SHP77 (cell line): Measurements from ENCODE around the gene MOB2.

Experiments used
- DNase-seq, 2 experiments: peaks; one replicate each; lab custom pipeline; 2025; lab: John Stamatoyannopoulos, UW

MOB2 gene

DNA sequence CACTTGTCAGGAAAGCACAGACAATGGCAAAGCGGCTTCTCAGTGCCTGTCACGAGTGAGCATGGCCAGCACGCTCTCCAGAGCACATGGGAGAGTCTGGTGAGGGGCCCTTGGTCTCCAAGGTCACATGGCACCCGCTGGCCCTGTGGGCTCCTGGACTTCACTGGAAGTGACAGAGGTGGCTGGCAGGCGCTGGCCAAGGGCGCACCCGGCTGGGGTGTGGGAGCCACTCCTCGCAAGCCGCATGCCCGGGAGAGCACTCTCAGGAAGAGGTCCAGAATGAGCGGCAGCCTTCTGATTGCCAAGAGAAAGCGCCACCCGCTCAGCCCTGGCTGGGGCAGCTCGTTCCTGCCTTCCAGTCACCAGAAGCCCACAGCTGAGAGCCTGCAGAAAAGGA, 17.1 kb upstream of the MOB2 start:
- no peak for DNase-seq

DNA sequence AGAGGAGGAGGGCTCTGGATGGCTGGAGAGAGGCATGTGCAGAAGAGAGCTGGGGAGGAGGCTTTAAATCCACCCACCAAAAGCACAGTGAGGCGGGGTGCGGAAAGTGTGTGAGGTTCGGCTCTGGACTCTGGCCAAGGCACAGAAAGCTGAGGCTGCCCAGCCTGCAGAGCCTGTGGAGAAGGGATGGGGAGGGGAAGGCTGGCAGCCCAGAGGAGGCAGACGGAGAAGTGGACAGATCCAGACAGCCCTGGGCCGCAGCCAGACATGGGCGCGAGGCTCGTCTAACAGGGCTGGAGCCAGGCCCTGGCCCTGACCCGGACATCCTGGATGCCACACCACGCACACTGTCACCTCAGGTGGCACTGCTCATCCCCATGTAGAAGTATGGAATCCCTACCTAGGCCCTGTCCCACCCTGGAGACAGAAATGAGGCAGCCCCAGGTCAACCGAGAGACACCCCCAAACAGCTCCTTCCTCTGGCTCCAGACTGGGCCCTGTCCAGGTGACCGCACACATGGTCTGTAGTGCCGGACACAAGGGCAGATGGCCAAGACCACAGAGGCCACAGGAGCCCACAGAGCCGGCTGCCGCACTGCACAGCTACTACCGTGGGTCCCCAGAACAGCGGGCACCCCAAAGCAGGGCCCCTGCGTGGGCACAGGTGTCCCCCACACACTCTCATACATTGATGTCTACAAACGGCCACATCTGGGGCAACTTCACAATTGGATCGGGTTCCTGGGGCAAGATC, 16.6 kb upstream of the MOB2 start:
- no peak for DNase-seq

DNA sequence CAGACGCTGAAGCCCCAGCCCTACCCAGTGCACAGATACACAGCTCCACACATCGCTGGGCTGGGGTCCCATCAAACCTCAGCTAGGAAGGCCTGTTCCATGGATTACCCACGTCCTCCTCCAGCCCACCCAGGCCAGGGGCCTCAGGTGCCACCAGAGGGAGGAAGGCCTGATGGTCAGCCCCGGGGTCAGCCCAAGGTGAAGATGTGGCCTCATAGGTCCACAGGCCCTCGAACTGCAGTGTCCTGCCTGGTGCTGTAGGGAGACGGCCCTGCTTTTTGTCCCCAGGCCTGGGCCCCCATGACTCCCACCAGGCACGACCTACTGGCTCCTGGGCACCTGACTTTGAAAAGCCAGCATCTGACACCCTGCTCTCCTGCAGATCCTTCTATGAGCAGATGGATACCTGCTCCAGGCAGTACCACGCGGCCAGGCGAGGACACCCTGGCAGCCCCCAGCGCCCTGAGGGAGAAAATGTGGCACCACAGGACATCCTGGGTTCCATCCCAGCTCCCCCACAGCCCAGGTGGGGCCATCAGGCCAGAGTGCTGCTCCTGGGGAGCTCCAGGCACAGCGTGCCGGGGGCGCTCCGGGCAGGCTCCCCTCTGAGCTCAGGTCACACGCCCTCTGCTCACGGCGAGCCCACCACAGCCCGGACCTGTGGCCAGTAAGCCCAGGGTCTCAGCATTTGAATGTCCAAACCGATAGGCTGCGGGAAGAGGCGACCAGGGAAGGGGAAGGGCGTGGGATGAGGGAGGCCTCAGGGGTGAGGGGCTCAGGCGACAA, 15.8 kb upstream of the MOB2 start:
- DNase-seq, result no peak

DNA sequence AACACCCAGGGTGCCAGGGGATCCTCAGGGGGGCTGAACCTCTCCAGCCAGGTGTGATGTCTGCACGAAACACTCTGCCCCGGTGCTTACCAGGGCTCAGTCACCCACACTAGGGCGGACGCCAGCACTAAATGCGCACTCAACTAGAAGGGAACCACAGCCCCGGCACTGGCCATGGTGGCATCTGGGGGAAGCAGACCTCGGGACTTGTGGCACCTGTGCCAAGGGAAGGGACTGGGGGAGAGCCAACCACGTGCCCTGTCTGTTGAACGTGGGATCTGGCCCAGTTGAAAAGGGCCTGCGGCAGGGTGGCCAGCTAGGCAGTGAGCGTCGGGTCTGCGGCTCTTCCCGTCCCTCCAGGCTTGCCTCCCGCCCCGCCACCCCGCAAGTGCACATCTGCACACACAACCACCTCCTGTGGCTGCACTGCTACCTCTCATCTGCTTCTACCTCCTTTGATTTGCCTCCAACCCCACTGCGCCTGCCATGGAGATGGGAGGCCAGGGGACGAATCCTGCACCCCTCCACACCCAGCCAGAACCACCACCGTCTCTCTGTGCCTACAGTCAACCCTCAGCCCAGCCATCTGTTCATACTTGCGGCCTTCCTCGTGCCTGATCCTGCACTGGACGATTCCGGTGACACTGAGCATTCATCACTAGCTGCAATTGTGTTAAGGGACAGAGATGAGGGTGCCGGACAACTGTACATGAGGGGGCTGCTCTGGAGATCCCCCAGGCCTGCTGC, 15.0 kb upstream of the MOB2 start:
- no peak for DNase-seq

DNA sequence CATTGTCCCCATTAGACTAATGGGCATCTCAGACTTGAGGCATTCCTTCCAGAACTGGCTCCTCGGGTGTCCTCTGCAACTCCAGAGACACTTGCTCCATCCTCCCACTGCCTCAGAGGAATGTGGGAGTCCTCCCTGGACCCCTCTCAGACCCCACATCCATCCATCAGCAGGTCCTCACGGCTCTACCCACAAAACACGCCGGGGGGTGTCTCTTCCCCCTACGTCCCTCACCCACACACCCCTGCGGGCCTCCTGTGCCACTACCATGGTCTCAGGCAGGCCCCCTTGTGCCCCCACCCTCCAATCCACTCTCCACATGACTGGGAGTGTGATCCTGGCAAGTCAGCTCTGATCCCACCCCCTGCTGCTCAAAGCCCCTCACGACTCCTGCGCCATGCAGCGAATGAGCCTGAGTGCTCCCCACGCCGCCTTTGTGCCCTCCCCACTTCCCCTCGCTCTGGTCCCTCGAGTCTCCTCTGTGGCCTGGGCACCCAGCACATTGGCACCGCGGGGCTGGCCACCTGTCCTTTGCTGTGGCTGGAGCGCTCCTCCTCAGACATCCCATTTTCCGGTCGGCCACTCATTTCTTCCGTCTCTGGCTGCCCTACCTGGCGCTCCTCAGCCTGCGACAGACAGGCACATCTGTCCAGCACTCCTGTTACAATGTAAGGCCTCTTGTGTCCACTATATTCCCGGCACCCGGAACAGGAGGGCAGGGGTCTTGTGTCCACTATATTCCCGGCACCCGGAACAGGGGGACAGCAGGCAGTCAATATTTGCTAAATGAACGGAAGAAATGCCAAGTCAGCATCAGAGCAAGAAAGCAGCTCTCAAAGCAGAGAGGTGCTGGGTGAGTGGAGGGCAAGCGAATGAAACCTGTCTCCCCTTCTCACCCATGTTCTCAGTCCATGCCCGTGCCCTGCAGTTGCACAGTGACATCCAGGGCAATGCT, 14.2 kb upstream of the MOB2 start:
- DNase-seq, result no peak

DNA sequence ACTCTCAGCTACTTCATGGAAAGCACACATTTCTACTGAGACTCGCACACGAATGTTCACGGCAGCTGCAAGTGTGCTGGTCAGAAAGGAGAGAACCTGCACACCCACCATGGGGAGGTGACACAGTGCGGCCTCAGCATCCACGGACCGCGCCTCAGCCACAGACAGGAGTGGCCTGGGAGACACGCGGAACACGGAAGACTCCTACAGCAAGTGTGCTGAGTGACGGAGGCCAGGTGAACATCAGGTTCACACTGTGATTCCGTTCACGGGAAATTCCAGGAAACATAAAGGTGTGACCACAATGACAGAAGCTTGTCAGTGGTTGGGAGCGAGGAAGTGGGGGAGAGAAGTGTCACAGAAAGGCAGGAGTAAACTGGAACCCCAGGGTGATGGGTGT, 13.3 kb upstream of the MOB2 start:
- no peak for DNase-seq

DNA sequence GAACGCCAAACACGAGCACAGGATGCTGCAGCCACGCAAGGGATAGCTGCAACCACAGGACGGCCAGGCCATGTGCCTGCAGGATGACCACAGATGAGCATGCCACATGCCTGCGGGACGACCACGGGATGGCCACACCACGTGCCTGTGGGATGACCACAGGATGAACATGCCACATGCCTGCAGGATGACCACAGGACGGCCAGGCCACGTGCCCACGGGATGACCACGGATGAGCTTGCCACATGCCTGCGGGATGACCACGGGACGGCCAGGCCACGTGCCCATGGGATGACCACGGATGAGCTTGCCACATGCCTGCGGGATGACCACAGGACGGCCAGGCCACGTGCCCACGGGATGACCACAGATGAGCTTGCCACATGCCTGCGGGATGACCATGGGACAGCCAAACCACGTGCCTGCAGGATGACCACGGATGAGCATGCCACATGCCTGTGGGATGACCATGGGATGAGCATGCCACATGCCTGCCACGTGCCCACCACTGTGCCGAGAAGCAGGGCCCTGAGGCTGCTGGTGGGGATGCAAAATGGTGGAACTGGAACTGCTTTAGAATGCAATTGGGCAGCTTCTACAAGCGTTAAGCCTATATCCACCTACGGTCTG, 12.8 kb upstream of the MOB2 start:
- DNase-seq, result no peak

DNA sequence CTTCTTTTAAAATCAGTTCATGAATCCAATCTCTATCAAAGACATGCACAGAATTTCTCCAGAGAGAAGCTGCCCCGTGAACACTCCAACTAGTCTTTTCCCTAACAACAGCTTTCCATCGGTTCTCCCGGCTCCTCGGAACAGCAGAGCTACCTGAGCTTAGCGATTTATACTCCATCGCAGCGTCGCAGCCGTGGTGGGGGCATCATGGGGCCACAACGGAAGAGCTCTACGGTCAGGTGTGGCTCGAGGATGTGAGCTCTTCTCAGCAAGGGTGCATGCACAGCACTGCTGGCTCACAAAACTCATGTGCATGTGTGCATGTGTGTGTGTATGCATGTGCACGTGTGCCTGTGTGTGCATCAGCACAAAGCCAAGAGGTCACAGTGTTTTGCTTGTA, 11.7 kb upstream of the MOB2 start:
- no peak for DNase-seq

DNA sequence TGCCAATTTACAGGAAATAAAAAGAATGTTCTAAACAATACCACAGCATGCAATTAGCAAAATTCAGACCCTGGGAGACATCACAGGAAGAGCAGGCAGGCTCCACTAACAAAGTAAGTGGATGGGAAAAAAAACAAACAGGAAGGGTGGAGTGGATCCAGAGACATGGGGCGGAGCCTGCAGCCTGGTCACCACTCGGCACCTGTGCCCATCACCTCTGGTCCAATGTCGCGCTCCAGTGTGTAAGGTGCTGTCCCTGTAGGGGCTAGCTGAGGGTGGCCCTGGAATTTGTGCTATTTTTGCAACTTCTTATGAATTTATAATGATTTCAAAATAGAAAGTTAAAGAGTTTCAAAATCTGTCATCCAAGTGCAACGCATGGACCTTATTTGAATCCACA, 11.0 kb upstream of the MOB2 start:
- DNase-seq, result no peak

DNA sequence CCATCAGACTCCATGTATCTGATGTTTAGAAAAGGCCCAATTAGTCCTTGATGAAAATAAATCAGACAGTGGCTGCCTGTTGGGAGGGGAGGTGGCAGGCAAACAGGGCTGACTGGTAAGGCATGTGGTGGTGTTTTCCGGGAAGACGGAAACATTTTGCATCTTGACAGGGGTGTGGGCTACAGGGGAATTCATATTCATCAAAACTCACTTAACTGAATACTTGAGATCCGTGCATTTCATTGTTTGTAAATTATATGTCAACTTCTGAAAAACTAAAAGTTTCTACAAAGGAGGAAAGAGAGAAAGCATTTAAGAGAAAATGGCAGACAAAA, 10.1 kb upstream of the MOB2 start:
- no peak for DNase-seq

DNA sequence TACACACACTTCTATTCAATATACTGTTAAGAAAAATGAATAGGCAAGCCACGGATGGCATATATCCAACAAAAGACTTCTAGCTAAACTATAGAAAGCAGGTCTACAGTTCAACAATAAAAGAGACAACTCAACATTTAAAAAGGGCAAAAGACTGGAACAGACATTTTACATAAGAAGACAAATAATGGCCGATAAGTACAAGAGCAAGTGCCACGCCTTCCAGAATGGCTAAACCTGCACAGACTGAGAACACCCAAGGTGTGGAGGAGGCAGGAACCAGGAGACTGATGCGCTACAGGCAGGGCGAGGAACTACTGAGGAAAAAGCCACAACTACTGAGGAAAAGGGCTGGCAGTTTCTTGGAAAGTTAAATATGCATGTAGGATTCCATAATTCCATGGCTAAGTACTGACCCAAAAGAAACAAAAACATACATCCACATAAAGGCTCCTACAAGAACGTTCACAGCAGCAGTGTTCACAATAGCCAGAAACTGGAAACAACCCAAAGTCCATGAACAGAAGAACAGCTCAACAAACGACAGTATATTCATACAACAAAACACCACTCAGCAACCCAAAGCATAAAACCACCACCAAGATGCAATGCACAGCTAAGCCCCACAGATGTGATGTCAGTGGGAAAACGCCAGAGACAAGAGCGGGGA, 9.6 kb upstream of the MOB2 start:
- no peak for DNase-seq

DNA sequence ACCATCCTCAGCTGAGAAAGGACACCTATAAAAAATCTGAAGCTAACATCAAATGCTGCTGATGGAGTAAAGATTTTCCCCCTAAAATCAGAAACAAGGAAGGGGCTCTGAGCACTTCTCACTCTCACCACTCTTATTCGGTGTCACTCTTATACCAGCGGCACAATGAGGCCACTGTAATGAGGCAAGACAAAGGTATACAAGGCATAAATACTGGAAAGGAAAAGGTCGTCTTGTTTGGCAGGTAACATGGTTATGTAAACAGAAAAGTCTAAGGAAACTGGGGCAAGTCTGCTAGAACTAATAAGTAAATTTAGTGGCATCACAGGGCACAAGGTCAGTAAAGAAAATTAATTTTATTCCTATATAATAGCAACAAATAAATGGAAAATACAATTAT, 8.1 kb upstream of the MOB2 start:
- no peak for DNase-seq

DNA sequence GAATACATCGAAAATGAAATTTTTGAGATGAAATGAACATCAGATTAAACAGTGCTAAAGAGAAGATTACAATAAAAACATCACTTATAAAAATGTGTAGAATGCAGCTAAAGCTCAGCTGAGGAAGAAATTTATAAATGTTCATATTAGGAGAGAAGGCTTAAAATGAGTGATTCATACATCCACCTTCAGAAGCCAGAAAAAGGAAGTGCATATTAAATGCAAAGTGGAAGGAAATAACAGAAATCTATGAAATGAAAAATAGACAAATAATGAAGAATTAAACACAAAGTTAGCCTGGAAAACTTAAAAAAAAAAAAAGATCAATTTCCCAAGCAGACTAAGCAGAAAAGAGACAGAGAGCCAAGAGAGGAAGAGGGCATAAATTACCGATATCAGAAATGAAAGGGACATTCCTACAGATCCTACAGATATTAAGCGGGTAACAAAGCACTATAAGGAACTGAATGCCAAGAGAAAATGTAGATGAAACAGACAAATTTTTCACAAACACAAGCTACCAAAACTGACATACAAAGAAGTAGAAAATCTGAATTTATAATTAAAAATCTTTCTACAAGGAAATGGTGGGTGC, 7.2 kb upstream of the MOB2 start:
- DNase-seq, result no peak

DNA sequence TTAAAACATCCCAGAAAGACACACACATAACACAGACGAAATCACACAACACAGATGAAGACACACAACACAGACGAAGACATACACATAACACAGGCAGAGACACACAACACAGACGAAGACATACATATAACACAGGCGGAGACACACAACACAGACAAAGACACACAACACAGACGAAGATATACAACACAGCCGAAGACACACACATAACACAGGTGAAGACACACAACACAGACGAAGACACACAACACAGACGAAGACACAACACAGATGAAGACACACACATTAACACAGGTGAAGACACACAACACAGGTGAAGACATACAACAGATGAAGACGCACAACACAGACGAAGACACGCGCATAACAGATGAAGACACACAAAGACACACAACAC, 4.8 kb upstream of the MOB2 start:
- no peak for DNase-seq

DNA sequence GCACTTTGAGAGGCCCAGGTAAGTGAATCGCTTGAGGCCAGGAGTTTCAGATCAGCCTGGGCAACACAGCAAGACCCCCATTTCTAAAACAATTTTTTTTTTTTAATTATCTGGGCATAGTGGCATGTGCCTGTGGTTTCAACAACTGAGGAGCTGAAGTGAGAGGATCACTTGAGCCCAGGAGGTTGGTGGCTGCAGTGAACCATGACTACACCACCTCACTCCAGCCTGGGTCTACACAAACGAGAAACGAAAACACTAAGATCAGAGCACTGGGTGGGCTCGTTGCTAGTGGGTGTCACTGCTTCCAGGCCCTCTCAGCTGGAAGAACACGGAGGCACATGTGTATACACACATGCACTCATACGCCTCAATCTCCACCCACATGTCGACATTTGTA, 4.1 kb upstream of the MOB2 start:
- DNase-seq, result no peak

DNA sequence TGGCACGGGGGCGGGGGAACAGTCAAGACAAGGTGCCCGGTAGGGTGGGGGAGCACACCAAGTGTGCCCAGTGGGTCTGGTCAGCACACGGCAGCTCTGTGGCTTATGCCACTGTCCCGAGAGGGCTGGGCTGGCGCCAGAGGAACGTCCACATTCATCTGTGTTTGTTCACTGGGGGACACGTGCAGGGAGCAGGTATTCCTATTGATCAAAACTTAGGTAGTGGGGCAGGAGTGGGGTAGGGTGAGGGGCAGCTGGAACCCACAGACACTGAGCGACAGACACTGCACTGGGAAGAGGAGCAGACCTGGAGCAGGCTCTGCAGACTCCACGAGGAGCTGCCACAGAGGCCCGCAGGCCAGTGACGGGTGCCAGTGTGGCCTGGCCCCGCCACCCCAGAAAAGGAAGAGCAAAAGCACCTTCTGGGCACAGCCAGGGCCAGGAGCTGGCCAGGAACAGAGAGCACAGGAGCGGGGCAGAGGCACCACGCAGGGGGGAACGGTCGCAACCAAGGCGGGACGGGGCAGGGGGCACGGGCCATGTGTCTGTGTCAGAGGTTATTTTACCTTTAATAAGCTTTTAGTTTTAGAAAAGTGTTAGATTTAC, 2.1 kb upstream of the MOB2 start:
- DNase-seq, result no peak

DNA sequence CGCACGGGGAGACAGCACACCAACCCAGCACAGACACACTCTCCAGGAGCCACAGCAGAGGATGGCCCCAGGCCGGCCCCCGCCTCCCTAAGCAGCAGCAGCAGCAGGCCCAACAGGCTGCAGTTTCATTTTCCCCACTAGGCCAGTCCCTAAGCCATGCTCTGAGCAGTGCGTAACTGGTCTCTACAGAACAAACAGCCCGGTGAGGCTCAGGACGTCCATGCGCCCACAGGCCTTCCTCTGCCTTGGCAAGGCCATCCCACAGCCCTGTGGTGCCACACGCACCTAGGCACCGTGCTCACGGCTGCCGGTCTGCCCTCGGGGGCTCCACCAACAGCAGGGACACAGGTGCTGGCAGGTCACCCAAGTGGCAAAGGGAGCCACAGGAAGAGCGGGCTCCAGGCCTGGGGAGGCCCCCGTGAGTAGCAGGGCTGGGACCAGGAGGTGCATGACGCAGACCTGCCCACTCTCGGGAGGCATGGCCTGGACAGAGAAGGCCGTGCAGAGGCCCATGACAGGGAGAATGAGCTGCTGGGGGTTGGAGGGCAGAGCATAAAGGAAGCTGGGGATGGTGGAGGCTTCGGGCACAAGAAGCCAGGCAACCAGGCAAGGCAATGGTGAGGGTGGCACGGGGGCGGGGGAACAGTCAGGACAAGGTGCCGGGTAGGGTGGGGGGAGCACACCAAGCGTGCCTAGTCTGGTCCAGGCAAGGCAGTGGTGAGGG, 1.4 kb upstream of the MOB2 start:
- DNase-seq, result no peak

DNA sequence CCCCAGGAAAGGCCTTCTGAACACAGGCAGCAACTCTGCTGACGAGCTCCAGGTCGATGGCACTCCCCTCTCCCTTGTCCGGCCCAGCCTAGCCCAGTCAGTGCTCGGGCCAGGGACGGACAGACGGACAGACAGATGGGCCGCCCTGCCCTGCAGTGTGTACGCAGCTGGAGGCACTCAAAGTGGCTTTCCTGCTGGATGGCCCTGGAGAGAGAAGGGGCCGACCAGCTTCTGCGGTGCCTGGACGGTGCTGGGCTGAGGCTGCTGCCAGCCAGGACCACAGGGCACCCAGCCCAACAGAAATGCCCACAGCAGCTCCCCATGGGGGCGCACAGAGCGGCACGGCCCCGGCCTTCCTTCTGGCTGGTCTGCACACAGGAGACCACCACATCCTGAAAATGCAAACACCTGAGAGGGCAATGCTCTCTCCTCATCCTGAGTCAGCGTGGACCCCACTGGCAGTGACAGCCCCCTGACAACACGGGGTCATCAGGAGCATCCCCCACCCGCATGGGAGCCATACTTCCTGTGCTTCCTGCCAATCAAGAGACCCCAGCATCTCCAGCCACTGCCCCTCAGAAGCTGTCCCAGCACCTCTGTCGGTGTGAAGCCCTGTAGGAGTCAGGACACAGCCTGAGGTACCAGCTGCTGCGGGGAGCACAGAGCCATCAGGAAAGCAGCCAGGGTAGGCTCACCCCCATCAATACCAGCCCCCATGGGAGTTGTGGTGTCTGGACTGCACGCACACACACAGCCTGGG, 692 bp upstream of the MOB2 start:
- peak in 1 of 2 experiments; percentile 7 for DNase-seq

DNA sequence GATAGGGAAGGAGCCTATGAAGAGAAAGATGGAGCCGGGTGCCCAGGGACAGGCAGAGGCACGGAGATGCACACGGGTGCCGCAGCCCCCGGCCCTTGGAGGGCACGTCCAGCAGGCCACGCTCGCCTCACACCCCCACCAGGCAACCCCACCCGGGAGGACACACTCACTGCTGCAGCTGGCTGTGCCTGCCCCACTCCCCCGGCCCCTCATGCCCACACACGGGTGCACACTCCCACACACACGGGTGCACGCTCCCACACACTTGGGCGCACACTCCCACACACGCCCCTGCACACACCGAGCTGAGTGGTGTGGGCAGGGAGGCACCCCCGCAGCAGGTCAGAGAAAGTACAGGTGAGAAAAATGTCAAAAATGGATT, 1.1 kb downstream of the MOB2 start:
- DNase-seq, result no peak
